Fibroblast of skin of left quadriceps (primary cell): ENCODE results near the gene ARHGAP32.
"Not testable (repeated sequence)": the region's sequence is repeated elsewhere in the genome, so short reads cannot be mapped to it uniquely, and the experiment has no call there.

Source experiments
- DNase-seq, 2 experiments: peaks; one replicate each; pipeline ENCODE4 v3.0.0-alpha.2; 2013; ENCODE audit warnings: low read depth in 2 of 2

ARHGAP32 gene

DNA sequence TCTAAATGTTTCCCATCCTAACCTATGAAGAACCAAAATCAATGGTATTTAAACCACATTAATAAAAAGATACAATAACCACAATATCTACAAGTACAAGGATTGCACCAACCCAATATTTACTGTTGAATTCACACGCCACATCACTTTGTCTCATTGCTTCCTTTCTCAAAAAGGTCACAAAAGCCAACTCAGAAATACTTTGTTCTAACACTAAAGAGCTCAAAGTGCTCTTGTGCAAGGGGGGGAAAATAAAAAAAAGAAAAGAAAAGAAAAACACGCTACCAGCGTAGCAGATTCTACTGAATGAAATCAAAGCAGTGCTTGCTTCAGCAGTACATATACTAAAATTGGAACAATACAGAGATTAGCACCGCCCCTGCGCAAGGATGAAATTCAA is 10.5 kb upstream of the ARHGAP32 start:
- no peak for DNase-seq

DNA sequence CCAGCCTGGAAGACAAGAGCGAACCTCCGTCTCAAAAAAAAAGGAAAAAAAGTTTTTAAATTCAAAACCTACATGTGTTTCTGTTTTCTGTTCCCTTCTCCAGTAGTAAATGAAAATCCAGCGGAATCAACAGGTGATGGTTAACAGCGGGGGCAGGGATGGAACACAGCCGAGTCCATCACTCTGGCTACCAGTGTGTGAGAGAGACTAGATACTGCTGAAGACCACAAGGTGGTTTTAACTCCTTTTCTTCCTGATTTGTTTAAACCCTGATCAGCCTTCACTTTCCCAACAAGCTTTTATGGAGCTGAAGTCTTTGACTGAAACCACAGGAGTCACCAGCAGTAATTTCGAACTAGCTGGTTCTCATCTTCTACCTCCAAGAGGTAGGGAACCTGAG is 3.6 kb upstream of the ARHGAP32 start:
- no peak for DNase-seq

DNA sequence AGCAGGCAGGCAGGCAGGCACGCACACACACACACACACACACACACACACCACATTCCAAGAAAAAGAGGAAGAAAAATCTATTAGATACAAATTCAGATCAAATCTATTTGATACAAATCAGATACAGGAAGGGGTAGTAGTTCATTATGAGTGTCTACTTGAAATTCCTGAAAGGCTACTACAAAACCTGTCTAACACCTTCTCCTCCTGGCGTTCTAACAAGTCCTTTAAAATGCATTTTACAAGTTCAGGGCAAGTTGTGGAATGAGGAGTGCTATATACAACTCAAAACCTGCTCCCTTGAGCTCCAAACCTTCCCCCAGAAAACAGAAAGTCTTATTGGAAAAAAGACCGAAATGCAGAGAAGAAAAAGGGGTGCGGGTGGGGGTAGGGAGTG is 476 bp downstream of the ARHGAP32 start:
- DNase-seq: no peak

DNA sequence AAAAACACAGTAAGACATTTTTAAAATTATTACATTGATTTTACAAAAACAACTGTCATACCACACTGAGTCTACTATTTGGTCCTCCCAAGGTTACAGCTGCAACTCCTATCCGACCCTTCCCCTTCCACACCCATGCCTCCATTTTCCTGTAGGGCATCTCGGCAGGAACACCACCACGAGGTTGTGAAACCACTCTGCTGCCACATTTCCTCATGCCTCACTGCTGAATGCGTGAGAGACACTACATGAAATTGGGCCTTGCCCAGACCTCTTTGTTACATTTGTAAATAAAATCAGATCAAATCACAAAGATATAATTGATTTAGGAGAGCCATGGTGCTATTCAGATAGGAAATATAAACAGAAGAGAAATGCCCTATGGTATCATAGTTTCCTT is 2.0 kb downstream of the ARHGAP32 start:
- DNase-seq: no peak

DNA sequence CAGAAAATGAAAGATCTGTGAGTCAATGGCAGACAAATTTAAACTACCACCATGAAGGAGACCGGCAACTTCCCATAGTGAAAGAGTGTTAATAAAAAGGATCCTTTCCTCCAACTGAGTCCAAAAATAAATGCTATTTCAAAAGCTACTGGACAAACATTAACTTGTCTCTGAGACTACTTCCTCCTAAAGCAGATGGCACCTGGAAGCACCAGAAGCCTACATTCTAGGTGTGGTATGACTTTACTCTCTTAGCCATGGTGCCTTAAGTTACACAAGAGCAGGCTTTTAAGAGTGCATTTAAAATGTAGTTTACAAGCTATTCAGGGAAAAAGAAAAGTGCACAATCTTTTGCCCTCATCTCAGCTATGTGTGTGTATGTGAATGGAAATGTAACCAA is 2.5 kb downstream of the ARHGAP32 start:
- no peak for DNase-seq

DNA sequence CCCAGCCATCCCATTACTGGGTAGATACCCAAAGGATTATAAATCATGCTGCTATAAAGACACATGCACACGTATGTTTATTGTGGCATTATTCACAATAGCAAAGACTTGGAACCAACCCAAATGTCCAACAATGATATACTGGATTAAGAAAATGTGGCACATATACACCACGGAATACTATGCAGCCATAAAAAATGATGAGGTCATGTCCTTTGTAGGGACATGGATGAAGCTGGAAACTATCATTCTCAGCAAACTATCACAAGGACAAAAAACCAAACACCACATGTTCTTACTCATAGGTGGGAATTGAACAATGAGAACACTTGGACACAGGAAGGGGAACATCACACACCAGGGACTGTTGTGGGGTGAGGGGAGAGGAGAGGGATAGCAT is 7.0 kb downstream of the ARHGAP32 start:
- DNase-seq: not testable (repeated sequence)

- DNase-seq: no peak
Measured at GRCh38 chr11:129184581-129184980, 7.5 kb downstream of the ARHGAP32 start.

DNA sequence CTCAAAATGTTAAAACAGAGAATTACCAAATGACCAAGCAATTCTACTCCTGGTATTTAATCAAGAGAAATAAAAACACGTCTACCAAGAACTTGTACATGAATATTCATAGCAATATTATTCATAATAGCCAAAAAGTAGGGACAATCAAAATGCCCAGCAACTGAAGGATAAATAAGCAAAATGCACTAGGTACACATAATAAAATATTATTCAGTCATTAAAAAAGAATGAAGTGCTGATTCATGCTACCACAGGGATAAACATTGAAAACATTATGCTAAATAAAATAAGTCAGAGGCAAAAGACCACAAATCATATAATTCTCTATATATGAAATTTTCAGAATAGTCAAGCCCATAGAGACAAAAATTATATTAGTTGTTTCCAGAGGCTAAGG is 24.8 kb downstream of the ARHGAP32 start:
- no peak for DNase-seq

- DNase-seq: no peak
Measured at GRCh38 chr11:129163714-129164164, 28.4 kb downstream of the ARHGAP32 start.

DNA sequence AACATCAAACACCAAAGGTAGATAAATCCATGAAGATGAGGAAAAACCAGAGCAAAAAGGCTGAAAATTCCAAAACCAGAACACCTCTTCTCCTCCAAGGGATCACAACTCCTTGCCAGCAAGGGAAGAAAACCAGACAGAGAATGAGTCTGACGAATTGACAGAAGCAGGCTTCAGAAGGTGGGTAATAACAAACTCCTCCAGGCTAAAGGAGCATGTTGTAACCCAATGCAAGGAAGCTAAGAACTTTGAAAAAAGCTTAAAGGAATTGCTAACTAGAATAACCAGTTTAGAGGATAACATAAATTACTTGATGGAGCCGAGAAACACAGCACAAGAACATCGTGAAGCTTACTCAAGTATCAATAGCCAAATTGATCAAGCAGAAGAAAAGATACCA is 35.0 kb downstream of the ARHGAP32 start:
- not testable (repeated sequence) for DNase-seq

GRCh38 chr11:129155745-129156144 is 36.4 kb downstream of the ARHGAP32 start:
- no peak for DNase-seq

DNA sequence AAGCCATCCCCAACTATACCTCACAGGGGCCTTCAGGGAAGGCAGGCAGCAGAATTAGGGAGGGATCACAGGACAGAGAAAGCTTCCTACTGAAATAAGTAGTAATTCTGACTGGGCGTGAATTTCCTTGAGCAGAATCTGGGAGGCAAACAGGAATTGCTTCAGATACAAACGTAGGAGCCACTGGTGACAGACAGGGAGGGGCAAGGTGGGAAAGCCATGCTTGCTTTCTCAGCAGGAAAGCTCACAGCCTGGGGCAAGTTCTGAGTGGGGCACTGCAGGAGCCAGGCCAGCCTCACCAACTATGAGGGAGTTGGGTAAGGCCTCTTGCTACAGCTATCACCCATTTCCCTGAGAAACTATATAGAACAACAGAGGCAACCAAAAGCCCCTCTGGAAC is 43.6 kb downstream of the ARHGAP32 start:
- no peak for DNase-seq

DNA sequence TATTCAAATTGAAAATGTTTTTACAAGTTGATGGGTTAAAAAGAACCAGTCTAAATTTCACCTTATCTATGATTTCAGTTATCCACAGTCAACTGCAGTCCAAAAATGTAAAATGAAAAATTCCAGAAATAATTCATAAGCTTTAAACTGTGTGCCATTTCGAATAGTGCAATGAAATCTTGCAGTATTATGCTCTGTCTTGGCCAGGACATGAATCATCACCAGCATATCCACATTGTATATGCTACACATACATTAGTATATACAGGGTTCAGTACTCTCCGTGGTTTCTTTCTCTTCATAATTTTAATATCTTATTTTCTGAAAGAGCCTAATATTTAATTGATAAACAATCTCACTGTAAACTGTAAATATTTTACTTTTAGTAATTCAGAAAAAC is 45.9 kb downstream of the ARHGAP32 start:
- DNase-seq: no peak

- no peak for DNase-seq
Measured at GRCh38 chr11:129145276-129145675, 46.8 kb downstream of the ARHGAP32 start.

- DNase-seq: no peak
Measured at GRCh38 chr11:129144256-129144655, 47.9 kb downstream of the ARHGAP32 start.

- DNase-seq: peak; percentile 88 to 91
Measured at GRCh38 chr11:129143335-129143734, 48.8 kb downstream of the ARHGAP32 start.

- DNase-seq: no peak
Measured at GRCh38 chr11:129141748-129142523, 50.2 kb downstream of the ARHGAP32 start.

- DNase-seq: no peak
Measured at GRCh38 chr11:129131316-129131715, 60.8 kb downstream of the ARHGAP32 start.

GRCh38 chr11:129128881-129129620 is 63.1 kb downstream of the ARHGAP32 start:
- DNase-seq: not testable (repeated sequence)

DNA sequence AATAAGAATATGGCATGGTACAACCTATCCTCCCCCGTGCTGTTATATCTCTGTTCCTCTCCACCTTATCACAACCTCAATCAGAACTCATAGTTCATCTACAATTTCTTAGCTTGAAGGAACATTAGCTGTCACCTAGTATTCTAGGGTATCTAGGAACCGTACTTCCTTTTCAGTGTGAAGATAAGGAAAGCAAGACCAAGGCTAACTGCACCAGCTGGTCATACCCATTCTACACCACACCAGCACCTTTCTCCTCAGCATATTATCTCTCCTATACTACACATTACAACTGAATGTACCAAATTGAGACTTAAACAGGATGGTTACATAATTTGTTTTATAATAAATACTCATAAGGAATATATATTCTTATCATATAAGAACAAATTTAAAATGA is 73.1 kb downstream of the ARHGAP32 start:
- DNase-seq: no peak

GRCh38 chr11:129117595-129118350 is 74.4 kb downstream of the ARHGAP32 start:
- DNase-seq: peak; percentile 39 to 40
